T-cell (primary cell): ENCODE results near the gene TEN1. TPM values are rescaled to one million over a fixed set of nuclear protein-coding genes. Genes with fewer than 3 reads are reported as not detected.

Experiments
- ATAC-seq, 4 experiments: fragments of 200-7000 bp in 3 of 4; fragments of 150-1000 bp in 1 of 4; cut with Tn5 transposase; replicated peaks in 1 of 4; 1 replicate in 3 of 4; 2 replicates in 1 of 4; pipeline ENCODE4 v1.10.0; 2021; ENCODE audit warnings: moderate library complexity in 3 of 4, mild to moderate bottlenecking in 2 of 4, moderate number of reproducible peaks in 1 of 4
- CTCF ChIA-PET, 2 donors: fragments of 300-600 bp; sonication (Branson Sonifier 250); formaldehyde crosslinking; loops; one replicate each; lab custom pipeline; 2022; ENCODE audit warnings: antibody characterized with exemption in 2 of 2; lab: Charles Lee
- POLR2A ChIA-PET, 2 donors: fragments of 300-600 bp; sonication (Branson Sonifier 250); formaldehyde crosslinking; loops; one replicate each; lab custom pipeline; 2022; ENCODE audit warnings: antibody characterized with exemption in 2 of 2; lab: Charles Lee
- DNase-seq, 35 experiments: peaks; one replicate each; pipeline versions ENCODE4 v3.0.0 to v3.0.0-alpha.2; 2013 to 2023
- H3K27ac ChIP-seq: one replicate; pipeline ENCODE4 v1.5.1; 2013; ENCODE audit warnings: low read length
- H3K27me3 ChIP-seq, 2 experiments: replicated peaks in 1 of 2; 1 replicate in 1 of 2; 2 replicates in 1 of 2; pipeline versions ENCODE4 v1.6.1 to v1.7.0; 2013; ENCODE audit warnings: low read length in 1 of 2, mixed read lengths in 1 of 2; ENCODE audit not compliant: control insufficient read depth in 2 of 2, insufficient read depth in 2 of 2; ENCODE audit errors: extremely low read depth in 1 of 2
- H3K36me3 ChIP-seq, 2 donors: 1 replicate in 1 of 2; 2 replicates in 1 of 2; pipeline versions ENCODE4 v1.6.1 to v1.7.0; 2013; ENCODE audit warnings: low read length in 1 of 2; ENCODE audit not compliant: control insufficient read depth in 2 of 2, insufficient read depth in 1 of 2; ENCODE audit errors: extremely low read depth in 1 of 2
- H3K4me1 ChIP-seq, 2 experiments: 1 replicate in 1 of 2; 2 replicates in 1 of 2; pipeline versions ENCODE4 v1.6.1 to v1.7.0; 2013; ENCODE audit warnings: low read length in 2 of 2, mixed read lengths in 1 of 2; ENCODE audit not compliant: insufficient read depth in 2 of 2, control insufficient read depth in 1 of 2; ENCODE audit errors: extremely low read depth in 1 of 2
- H3K4me3 ChIP-seq, 2 donors: 1 replicate in 1 of 2; 2 replicates in 1 of 2; pipeline versions ENCODE4 v1.5.1 to v1.7.0; 2013; ENCODE audit warnings: mild to moderate bottlenecking in 2 of 2, low read length in 1 of 2, moderate library complexity in 1 of 2; ENCODE audit not compliant: control insufficient read depth in 1 of 2; ENCODE audit errors: extremely low read depth in 1 of 2
- H3K9me3 ChIP-seq: 2 replicates; pipeline ENCODE4 v1.7.0; 2013
- H3K27ac Mint-ChIP-seq, 2 donors: one replicate each; pipeline ENCODE4 v1.8.0; 2020 to 2021; ENCODE audit warnings: mild to moderate bottlenecking in 2 of 2, mixed read lengths in 2 of 2
- H3K27me3 Mint-ChIP-seq, 2 donors: one replicate each; pipeline ENCODE4 v1.8.0; 2021 to 2022; ENCODE audit warnings: mixed read lengths in 2 of 2
- H3K36me3 Mint-ChIP-seq: one replicate; pipeline ENCODE4 v1.8.0; 2021; ENCODE audit warnings: mixed read lengths
- H3K4me1 Mint-ChIP-seq, 3 donors: one replicate each; pipeline ENCODE4 v1.8.0; 2020 to 2022; ENCODE audit warnings: mixed read lengths in 3 of 3, mild to moderate bottlenecking in 1 of 3
- H3K4me3 Mint-ChIP-seq, 3 donors: one replicate each; pipeline ENCODE4 v1.8.0; 2020 to 2022; ENCODE audit warnings: mild to moderate bottlenecking in 3 of 3, mixed read lengths in 3 of 3, moderate library complexity in 3 of 3
- H3K9me3 Mint-ChIP-seq, 3 donors: one replicate each; pipeline ENCODE4 v1.8.0; 2020 to 2022; ENCODE audit warnings: mixed read lengths in 3 of 3
- WGBS: methylation state at CpG from one replicate; pipeline ENCODE4 v1.1.5; 2013; ENCODE audit warnings: missing lambda C conversion rate; ENCODE audit not compliant: insufficient coverage; 5-methylcytosine and 5-hydroxymethylcytosine counted together
- total RNA-seq, 35 experiments: library from RNA in 6 of 35; stranded (reverse) in 6 of 35; fragments of 120-200 nt in 1 of 35; gene quantifications; one replicate each; pipeline versions ENCODE4 v1.2.1 to v1.2.4 and lab custom pipeline; 2013 to 2026

TEN1 gene
- total RNA-seq, 5 donors from 2014 or later (not counting 1 experiment from before 2014, with no cell fraction given) = 12.8 to 15.3 (median 14.3) TPM

DNA sequence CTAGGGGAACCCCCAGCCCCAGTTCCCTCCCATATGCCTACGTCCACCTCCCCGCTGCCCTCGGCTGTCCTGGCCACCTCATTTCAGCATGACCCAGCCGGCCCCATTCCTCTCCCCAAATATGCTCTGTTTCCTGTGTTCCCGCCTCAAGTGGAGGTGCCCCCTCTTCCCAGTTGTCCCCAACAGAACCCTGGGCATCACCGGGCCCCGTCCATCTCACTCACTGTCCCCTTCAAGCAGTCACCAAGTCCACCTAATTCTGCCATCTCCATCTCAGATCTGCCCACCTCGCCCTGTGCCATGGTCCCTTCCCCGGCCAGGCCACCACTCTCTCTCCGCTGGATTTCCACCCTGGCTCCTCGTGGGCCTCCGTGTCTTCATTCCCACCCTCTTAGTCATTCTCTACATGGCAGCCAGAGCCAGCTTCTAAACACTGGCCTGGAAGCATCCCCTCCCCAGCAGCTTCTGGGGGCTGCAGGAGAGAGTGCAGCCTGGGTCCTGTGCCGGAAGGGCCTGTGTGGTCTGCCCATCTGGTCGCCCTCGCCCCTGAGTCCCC lies 34.4 kb downstream of the TEN1 start:
- WGBS = 84% methylated on average over 13 of the region's 15 CpGs
- ChIA-PET CTCF (interaction anchor here (0.7 to 1.4 kb wide), 8 partner anchors 52 to 288 kb away, joined by 3 to 4 read pairs (median 4); no protein-coding TSS in a partner anchor), POLR2A (no interaction called here)
- DNase-seq (no peak), ATAC-seq (no peak)
- Mint-ChIP-seq H3K36me3 (no peaks in the 10 kb centered on the region), H3K4me1 (peaks cover 5 to 7% (median 5%) of the 10 kb centered on the region in 3 donors), H3K27me3 (no peaks in the 10 kb centered on the region), H3K9me3 (no peaks in the 10 kb centered on the region), H3K4me3 (no peak overlapping the region), H3K27ac (no peak overlapping the region)
- Histone ChIP-seq H3K4me3 (no peak overlapping the region), H3K4me1 (peaks cover 0 to 13% of the 10 kb centered on the region in 2 experiments), H3K27ac (no peak overlapping the region), H3K9me3 (no peaks in the 10 kb centered on the region), H3K36me3 (no peaks in the 10 kb centered on the region), H3K27me3 (peaks cover 0 to 13% of the 10 kb centered on the region in 2 experiments)

DNA sequence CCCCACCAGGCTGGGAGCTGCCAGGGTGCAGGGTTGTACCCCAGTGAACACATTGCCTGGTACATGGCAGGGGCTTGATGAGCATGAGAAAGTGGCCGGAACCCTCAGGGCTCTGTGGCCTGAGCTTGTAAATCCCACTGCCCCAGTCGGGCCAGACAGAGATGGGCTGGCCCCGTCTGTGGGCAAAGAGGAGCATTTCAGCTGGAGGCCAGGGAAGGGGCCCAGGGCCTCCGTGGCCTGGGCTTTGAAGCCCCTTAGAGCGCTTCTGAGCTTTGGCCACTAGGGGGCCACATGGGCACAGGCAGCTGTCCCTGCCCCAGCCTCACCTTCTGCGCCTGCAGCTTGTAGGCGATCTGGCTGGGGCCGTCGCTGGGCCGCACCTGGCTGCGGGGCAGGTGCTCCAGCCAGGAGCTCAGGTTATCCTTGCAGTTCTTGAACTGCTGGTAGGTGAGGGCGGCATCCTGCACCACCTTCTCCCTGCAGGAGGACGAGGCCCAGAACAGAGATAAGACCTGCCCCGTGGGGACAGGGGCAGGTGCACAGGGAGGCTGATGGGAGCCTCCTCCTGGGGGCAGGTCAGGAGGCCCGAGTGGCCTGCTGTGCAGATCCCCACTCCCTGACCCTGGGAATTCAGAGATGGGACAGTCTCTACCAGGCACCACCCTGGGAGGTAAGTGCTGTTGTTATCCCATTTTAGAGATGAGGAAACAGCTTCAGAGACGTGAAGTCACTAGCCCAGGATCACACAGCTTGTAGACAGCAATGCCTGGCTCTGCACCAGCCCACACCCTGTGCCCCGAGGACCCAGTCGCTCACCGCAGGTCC lies 35.3 kb downstream of the TEN1 start:
- ChIA-PET POLR2A (no interaction called here), CTCF (interaction anchor here (0.6 to 1.4 kb wide), 16 partner anchors 10 to 287 kb away, joined by 3 to 5 read pairs (median 4); no protein-coding TSS in a partner anchor)
- peaks cover 5 to 7% (median 5%) of the 10 kb centered on the region in 3 donors for H3K4me1 Mint-ChIP-seq
- H3K4me3 Mint-ChIP-seq = peak overlapping the region in 2 of 3 donors; percentile 28 to 30
- H3K36me3 Mint-ChIP-seq = no peaks in the 10 kb centered on the region
- no peaks in the 10 kb centered on the region for H3K9me3 Mint-ChIP-seq
- H3K9me3 ChIP-seq = no peaks in the 10 kb centered on the region
- H3K4me3 ChIP-seq = no peak overlapping the region
- H3K36me3 ChIP-seq = no peaks in the 10 kb centered on the region
- H3K27ac Mint-ChIP-seq = peak overlapping the region in 1 of 2 donors; percentile 74
- no peaks in the 10 kb centered on the region for H3K27me3 Mint-ChIP-seq
- DNase-seq (peak; percentile 51 to 86 (median 70)), ATAC-seq (peak; percentile 95 to 98 (median 96))
- 34% methylated on average over 19 of the region's 19 CpGs for WGBS
- peaks cover 0 to 13% of the 10 kb centered on the region in 2 experiments for H3K27me3 ChIP-seq
- H3K27ac ChIP-seq = no peak overlapping the region
- H3K4me1 ChIP-seq = peaks cover 0 to 13% of the 10 kb centered on the region in 2 experiments

DNA sequence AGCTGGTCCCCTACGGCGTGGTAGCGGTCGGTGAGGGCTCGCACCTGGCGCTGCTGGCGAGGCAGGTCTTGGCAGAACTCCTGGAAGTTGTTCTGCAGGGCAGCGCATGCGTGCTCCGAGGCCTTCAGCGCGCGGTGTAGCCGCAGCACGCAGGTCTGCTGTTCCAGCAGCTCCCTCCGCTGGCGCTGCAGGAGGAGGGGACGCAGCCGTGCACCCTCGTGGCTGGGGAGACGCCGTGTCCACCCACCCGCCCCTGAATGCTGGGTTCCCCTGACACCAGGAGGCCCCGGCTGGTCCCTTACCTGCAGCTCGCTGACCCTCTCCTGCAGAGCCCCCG lies 35.9 kb downstream of the TEN1 start:
- no peaks in the 10 kb centered on the region for H3K9me3 ChIP-seq
- ChIA-PET CTCF (interaction anchor here (0.6 to 1.4 kb wide), 14 partner anchors 11 to 286 kb away, joined by 3 to 5 read pairs (median 3); no protein-coding TSS in a partner anchor), POLR2A (no interaction called here)
- H3K4me1 Mint-ChIP-seq = peaks cover 5% of the 10 kb centered on the region in 3 donors
- H3K4me1 ChIP-seq = peaks cover 0 to 13% of the 10 kb centered on the region in 2 experiments
- peaks cover 0 to 13% of the 10 kb centered on the region in 2 experiments for H3K27me3 ChIP-seq
- no peak overlapping the region for H3K4me3 ChIP-seq
- ATAC-seq = no peak
- 92% methylated on average over 23 of the region's 26 CpGs for WGBS
- no peaks in the 10 kb centered on the region for H3K36me3 Mint-ChIP-seq
- no peaks in the 10 kb centered on the region for H3K9me3 Mint-ChIP-seq
- no peak overlapping the region for H3K27ac ChIP-seq
- no peak for DNase-seq
- no peaks in the 10 kb centered on the region for H3K27me3 Mint-ChIP-seq
- H3K36me3 ChIP-seq = no peaks in the 10 kb centered on the region
- H3K27ac Mint-ChIP-seq = no peak overlapping the region
- H3K4me3 Mint-ChIP-seq = no peak overlapping the region

DNA sequence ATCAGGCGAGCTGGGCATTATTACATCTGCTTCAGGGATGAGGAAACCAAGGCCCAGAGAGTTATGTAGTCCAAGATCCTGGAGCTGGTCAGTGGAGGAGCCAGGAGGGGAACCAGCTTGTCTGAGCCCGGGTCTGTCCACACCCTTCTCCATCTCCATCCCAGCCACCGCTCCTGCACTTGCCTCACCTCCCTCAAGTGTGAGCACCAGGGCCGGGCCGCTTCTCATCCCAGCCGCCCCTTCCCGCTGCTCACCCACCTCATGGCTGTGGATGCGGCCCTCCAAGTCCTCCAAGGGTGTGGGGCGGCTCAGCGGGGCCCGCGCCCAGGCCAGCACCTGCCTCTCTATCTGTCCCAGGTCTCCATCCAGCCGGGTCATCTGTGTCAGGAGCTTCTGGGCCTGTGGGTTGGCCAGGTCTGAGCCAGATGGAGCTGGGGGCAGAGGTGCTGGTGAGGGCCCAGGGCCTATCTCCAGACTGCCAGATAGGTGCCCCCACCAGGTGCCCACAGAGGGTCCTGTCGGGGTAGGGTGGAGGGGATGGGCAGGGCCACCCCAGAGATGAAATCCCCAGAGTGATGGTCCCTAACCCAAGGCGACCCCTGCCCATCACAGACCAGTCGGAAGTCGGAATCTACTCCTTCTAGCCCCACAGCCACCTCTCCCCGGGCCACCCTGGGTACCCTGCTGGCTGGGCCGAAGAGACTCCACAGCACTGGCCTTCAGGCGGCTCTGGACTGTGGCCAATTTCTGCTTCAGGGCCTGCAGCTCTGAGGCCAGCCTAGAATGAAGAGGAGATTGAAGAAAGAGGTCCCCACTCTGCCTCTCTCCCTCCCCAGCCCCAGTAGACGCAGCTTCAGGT lies 38.7 kb downstream of the TEN1 start:
- Histone ChIP-seq H3K4me1 (peaks cover 0 to 13% of the 10 kb centered on the region in 2 experiments), H3K9me3 (no peaks in the 10 kb centered on the region), H3K27me3 (peaks cover 0 to 13% of the 10 kb centered on the region in 2 experiments), H3K27ac (no peak overlapping the region), H3K4me3 (no peak overlapping the region), H3K36me3 (no peaks in the 10 kb centered on the region)
- POLR2A ChIA-PET = no interaction called here
- Mint-ChIP-seq H3K36me3 (no peaks in the 10 kb centered on the region), H3K4me1 (peaks cover 5% of the 10 kb centered on the region in 3 donors), H3K9me3 (no peaks in the 10 kb centered on the region), H3K4me3 (no peak overlapping the region), H3K27me3 (no peaks in the 10 kb centered on the region), H3K27ac (no peak overlapping the region)
- 70% methylated on average over 5 of the region's 21 CpGs for WGBS
- DNase-seq (no peak), ATAC-seq (no peak)
- CTCF ChIA-PET = interaction anchor here (0.6 kb wide), 2 partner anchors 12 to 353 kb away, joined by 3 read pairs; no protein-coding TSS in a partner anchor

DNA sequence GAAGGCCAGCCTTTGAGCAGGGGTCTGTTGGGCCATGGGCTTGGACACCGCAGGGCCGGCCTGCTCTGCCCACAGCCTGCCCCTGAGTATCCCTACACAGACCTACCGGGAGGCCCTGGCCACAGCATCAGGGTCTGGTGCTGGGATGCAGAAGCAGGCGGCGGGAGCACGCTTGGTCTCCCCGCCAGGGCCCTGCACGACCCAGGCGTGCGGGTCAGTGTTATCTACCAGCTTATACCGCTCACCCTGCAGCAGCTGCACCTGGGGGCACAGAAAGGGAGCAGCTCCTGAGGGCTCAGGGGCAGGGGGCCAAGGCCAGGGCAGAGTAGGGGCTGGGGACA lies 39.3 kb downstream of the TEN1 start:
- DNase-seq (no peak), ATAC-seq (no peak)
- ChIA-PET POLR2A (no interaction called here), CTCF (interaction anchor here (0.6 kb wide), 2 partner anchors 11 to 199 kb away, joined by 3 to 4 read pairs; no protein-coding TSS in a partner anchor)
- no peaks in the 10 kb centered on the region for H3K27me3 Mint-ChIP-seq
- no peak overlapping the region for H3K4me3 Mint-ChIP-seq
- no peaks in the 10 kb centered on the region for H3K9me3 Mint-ChIP-seq
- H3K4me3 ChIP-seq = no peak overlapping the region
- no peaks in the 10 kb centered on the region for H3K36me3 ChIP-seq
- peaks cover 5% of the 10 kb centered on the region in 3 donors for H3K4me1 Mint-ChIP-seq
- no peaks in the 10 kb centered on the region for H3K9me3 ChIP-seq
- peaks cover 0 to 13% of the 10 kb centered on the region in 2 experiments for H3K4me1 ChIP-seq
- WGBS = 97% methylated on average over 8 of the region's 11 CpGs
- peaks cover 0 to 11% of the 10 kb centered on the region in 2 experiments for H3K27me3 ChIP-seq
- no peak overlapping the region for H3K27ac ChIP-seq
- H3K27ac Mint-ChIP-seq = no peak overlapping the region
- H3K36me3 Mint-ChIP-seq = no peaks in the 10 kb centered on the region

DNA sequence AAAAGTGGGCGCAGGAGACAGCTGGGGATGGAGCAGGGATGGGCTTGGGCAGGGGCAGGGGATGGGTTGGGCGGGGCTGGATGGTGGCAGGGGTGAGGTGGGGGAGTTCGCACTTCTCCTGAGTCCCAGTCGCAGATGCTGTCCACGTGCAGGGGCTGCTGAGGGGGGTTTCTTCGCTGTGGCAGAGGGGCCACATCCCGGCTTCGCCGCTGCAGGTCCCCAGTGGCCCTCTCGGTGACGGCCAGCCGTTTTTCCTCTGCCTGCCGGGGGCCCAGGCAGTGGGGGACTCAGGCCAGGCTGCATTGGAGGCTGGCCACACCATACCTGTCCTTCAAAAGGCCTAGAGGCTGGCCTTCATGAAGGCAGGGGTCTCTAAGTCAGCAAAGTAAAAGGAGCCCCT lies 39.8 kb downstream of the TEN1 start:
- Histone ChIP-seq H3K4me3 (no peak overlapping the region), H3K36me3 (no peaks in the 10 kb centered on the region), H3K27ac (no peak overlapping the region), H3K9me3 (no peaks in the 10 kb centered on the region), H3K4me1 (peaks cover 0 to 10% of the 10 kb centered on the region in 2 experiments), H3K27me3 (peaks cover 0 to 7% of the 10 kb centered on the region in 2 experiments)
- Mint-ChIP-seq H3K4me1 (peaks cover 5% of the 10 kb centered on the region in 3 donors), H3K4me3 (no peak overlapping the region), H3K27ac (no peak overlapping the region), H3K27me3 (no peaks in the 10 kb centered on the region), H3K36me3 (no peaks in the 10 kb centered on the region), H3K9me3 (no peaks in the 10 kb centered on the region)
- no peak for DNase-seq
- CTCF ChIA-PET = interaction anchor here in 1 of 2 donors (0.6 kb wide), 2 partner anchors 84 to 198 kb away, joined by 3 to 4 read pairs; no protein-coding TSS in a partner anchor
- no peak for ATAC-seq
- POLR2A ChIA-PET = no interaction called here
- WGBS = 94% methylated on average over 13 of the region's 13 CpGs
